ENCODE data around the gene FBRSL1.

GRCh38 chr12:132495629-132496357, 5.8 kb downstream of the FBRSL1 start:
- TF ChIP-seq POLR2AphosphoS5 (IDR thresholded peaks at IDR 0.05; ENCODE audit: low read depth, low read length) (no peak), TAF1 (IDR thresholded peaks at IDR 0.05; ENCODE audit: borderline replicate concordance, insufficient read depth, low read length) (no peak), REST (IDR thresholded peaks at IDR 0.05; ENCODE audit: insufficient read depth in 1 of 2, low read depth in 2 of 2, low read length in 2 of 2) (no peak)

All from PFSK-1 (cell line).